ENCODE results near the gene PLCG2.
"Not testable (repeated sequence)": the region's sequence is repeated elsewhere in the genome, so short reads cannot be mapped to it uniquely, and the experiment has no call there.

The PLCG2 gene

GRCh38 chr16:81921085-81921814, 142.2 kb downstream of the PLCG2 start:
- no peak for DNase-seq

- no peak for DNase-seq
Measured at GRCh38 chr16:81921843-81922584, 142.9 kb downstream of the PLCG2 start.

GRCh38 chr16:81923296-81923695, 144.2 kb downstream of the PLCG2 start:
- no peak for DNase-seq

- no peak for DNase-seq
Measured at GRCh38 chr16:81925016-81925415, 145.9 kb downstream of the PLCG2 start.

DNA sequence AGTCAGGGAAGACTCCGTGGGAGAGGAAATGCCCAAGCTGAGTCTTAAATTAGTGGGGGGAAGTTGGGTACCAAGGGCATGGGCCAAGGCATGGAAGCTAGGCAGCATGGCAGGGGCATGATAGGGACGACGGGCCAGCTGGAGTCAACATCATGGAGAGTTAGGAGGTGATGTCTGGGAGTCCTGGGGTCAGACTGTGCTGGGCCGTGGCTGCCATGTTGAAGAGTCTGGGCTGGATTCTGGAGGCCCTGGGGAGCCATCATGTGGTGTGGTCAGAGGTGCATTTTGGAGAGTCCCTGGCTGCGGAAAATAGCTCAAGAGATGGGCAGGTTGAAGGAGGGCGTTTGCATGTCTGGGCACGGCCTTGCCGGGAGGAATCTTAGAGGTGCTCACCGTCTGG, 146.9 kb downstream of the PLCG2 start:
- no peak for DNase-seq

- no peak for DNase-seq
Measured at GRCh38 chr16:81927561-81928185, 148.6 kb downstream of the PLCG2 start.

DNA sequence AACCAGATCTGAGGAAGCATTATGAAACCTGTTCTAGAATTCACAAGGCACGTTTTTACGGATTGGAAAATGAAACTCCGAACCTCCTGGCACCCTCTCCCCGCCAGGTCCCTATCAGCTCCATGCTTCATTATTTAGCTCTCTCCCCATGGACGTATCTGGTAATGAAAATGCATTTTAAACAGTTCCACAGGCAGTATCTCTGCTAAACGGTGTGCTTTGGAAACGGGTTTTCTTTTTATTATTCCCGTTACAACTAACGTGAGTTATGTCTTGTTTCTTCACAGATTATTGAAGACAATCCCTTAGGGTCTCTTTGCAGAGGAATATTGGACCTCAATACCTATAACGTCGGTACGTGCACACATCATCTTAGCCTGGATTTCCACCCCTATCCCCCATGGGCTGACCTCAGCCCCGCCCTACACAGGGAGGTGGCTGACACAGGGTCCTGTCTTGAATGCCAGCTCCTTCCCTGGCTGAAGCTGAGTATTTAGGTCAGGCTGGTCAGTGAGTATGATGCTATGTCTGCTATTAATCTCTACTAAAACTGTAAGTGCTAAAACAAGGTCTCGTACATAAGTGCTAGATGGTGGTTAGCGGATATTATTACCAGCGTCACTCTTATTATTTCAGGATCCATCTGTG, 149.3 kb downstream of the PLCG2 start:
- DNase-seq: no peak

DNA sequence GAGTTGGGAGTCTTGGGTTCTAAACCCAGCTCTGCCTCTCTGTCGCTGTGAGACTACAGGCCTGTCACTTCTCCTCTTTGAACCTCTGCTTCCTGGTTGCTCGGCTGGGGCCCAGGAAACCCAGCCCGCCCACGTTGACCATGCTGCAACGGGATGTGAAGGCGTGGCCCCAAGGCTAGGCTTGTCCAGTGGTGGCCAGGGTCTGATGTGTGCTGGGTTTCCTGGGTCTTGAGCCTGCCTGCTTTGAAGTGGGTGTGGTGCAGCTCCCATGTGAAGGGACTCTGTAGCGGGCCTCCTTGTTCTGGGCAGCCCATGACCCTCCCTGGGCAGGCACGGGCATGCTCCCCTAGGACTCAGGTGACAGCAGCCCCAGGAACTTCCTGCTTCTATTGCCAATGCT, 149.9 kb downstream of the PLCG2 start:
- no peak for DNase-seq

DNA sequence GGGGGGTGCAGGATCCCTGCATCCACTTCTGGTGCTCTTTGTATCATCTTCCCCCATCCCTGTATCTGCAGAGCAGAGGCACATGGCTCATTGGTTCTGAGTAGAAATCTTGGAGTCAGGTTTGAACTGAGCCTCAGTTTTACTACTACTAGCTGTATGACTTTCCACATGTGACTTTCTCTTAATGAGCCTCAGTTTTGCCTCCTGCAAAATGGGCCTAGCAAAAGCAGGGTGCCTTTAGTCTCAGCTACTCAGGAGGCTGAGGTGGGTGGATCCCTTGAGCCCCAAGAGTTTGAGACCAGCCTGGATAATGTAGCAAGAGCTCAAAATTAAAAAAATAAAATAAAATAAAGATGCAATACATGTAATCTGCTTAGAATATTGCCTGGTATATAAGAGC, 150.8 kb downstream of the PLCG2 start:
- DNase-seq: no peak

- DNase-seq: no peak
Measured at GRCh38 chr16:81931927-81932326, 152.8 kb downstream of the PLCG2 start.

- no peak for DNase-seq
Measured at GRCh38 chr16:81932668-81933067, 153.6 kb downstream of the PLCG2 start.

DNA sequence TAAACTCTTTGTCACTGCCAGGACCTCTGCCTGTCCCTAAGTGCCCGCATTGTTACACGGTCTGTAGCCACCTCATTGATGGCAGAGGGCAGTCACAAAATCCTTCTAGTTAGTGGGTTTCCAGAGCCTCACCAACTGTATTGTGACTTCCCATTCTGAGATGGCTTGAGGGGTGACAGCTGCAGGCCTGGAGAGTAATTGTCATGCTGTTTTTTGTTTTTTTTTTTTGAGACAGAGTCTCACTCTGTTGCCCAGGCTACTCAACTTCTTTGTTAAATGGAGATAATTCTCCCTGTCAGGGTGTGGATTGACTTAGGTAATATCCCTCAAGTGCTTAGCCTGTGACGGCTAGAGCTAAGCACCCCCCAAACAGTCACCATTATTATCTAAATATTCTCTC, 154.3 kb downstream of the PLCG2 start:
- DNase-seq: no peak

DNA sequence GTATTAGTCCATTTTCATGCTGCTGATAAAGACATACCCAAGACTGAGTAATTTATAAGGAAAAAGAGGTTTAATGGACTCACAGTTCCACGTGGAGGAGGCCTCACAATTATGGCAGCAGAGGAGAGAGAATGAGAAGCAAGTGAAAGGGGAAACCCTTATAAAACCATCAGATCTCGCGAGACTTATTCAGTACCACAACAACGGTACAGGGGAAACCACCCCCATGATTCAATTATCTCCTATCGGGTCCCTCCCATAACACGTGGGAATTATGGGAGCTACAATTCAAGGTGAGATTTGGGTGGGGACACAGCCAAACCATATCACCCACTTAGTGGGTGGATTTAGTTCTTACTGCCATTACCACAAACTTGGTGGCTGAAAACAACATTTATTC, 155.6 kb downstream of the PLCG2 start:
- DNase-seq: not testable (repeated sequence)

GRCh38 chr16:81936209-81937000, 157.3 kb downstream of the PLCG2 start:
- no peak for DNase-seq

GRCh38 chr16:81937305-81938038, 158.4 kb downstream of the PLCG2 start:
- no peak for DNase-seq

- DNase-seq: no peak
Measured at GRCh38 chr16:81938326-81939163, 159.5 kb downstream of the PLCG2 start.

DNA sequence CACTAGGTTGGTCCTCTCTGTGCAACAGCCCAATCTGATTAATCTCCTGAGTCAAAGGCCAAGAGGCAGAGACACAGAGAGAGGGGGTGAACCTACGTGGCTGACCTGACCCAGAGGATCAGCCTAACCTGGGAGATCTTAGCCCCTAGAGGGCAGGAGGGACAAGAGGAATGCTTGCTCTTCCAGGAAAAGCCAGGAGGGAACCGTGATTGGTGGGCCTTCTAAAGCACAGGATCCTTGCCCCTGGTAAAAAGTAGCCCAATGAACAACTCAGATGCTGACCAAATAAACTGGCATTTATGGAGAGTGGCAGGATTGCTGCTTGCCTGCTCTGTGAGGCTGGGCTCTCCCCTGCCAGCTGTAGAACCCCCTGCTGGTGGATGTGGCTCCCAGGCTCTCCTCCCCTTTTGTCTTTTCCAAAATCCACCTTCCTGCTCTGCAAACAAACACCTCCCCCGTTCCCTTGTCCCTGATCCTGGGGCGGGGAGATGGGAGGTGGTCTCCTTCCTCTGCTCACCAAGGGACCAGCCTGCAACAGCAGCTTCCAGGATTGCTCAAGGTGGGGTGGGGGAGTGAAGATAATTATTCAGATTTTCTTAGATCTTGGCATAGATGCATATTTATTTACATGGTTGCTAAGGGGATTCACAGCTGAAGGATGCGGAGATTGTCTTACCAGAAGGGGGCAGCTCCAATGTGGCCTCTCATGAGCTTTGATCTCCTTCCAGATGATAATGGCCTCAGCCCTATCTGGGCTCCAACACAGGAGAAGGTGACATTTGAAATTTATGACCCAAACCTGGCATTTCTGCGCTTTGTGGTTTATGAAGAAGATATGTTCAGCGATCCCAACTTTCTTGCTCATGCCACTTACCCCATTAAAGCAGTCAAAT, 160.3 kb downstream of the PLCG2 start:
- no peak for DNase-seq

DNA sequence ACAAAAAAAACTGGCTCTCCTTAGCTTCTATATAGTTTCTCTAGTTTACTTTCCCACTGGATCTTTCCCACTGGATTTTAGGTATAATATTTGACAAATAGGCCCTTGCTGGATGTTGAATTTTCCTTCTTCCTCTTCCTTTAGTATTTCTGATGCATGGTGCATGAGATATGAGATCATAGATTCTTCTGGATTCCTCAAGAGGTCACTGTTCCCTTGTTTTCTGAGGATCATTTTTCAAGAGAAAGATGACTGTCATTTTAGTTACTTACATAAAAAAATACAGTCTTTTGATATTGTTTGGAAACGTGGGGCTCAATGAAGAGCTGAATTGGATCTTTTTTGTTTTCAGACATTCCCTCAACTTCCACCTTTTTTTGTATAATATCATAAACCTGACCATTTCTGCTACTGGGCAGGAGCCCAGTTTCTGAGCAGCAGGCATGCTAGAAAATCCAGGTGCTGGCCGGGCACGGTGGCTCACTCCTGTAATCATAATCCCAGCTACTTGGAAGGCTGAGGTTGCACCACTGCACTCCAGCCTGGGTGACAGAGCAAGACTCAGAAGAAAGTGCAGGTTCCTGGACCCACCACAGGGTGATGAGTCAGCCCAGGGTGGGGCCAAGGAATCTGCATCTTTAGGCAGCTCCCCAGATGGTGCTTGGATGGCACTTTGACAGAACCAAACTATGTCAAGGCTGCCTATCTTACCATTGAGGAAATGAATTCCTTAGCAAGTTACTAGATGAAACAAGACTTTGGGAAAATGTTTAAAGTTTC, 161.9 kb downstream of the PLCG2 start:
- DNase-seq: no peak

- no peak for DNase-seq
Measured at GRCh38 chr16:81942007-81942601, 163.0 kb downstream of the PLCG2 start.
